ENCODE measurements around the gene KCNK1. TPM values are rescaled to one million over a fixed set of nuclear protein-coding genes. Genes with fewer than 3 reads are reported as not detected.

KCNK1 gene
- total and polyA plus RNA-seq, 2 of the 8 experiments (the other 6 are each of a cell fraction or from before 2014, with no cell fraction given), result 11.9 to 16.5 TPM

- Histone ChIP-seq H2AFZ (ENCODE audit: low read length) (no peak overlapping the region), H3K27me3 (replicated peaks in 1 of 4; ENCODE audit: control insufficient read depth in 3 of 4, extremely low read depth in 1 of 4, insufficient read depth in 3 of 4, low read length in 3 of 4) (peaks cover 0 to 12% (median 3%) of the 10 kb centered on the region in 4 experiments; a peak in 4 of 7 replicates), H3K18ac (ENCODE audit: extremely low read depth, low read length) (no peak overlapping the region; the same call in 1 of the 2 replicates), H3K23ac (ENCODE audit: insufficient read length) (no peak overlapping the region), H3K14ac (ENCODE audit: insufficient read length) (no peak overlapping the region), H3K4me2 (ENCODE audit: insufficient read depth in 1 of 2, low read depth in 2 of 2, low read length in 2 of 2) (peak overlapping the region; percentile 94 to 97), H2BK12ac (ENCODE audit: low read depth, low read length) (no peak overlapping the region), H3K23me2 (ENCODE audit: low read depth, low read length) (peaks cover 17% of the 10 kb centered on the region), H3K9me3 (ENCODE audit: insufficient read depth in 2 of 2, low read depth in 1 of 2, low read length in 1 of 2) (no peaks in the 10 kb centered on the region), H3K79me2 (ENCODE audit: control insufficient read depth in 1 of 2, insufficient read depth in 2 of 2, low read length in 2 of 2) (peaks cover 0 to 37% of the 10 kb centered on the region in 2 experiments; a peak in 2 of 4 replicates), H2BK15ac (ENCODE audit: low read length) (no peak overlapping the region), H4K91ac (replicated peaks; ENCODE audit: insufficient read length, low read length) (no peak overlapping the region), H3K9ac (replicated peaks in 1 of 4; ENCODE audit: extremely low read depth in 1 of 4, low read depth in 3 of 4, low read length in 3 of 4) (peak overlapping the region in 1 of 4 experiments; percentile 31; a peak in 2 of 7 replicates), H3K56ac (replicated peaks; ENCODE audit: insufficient read length, low read depth, low read length) (no peak overlapping the region), H2AK5ac (ENCODE audit: low read depth, low read length) (0 out of 2 replicates have a peak overlapping the region, but pooled peaks have one; percentile 11), H2BK120ac (replicated peaks; ENCODE audit: low read depth, low read length) (no peak overlapping the region), H3K79me1 (ENCODE audit: low read depth, low read length) (no peaks in the 10 kb centered on the region), H3K4me1 (replicated peaks in 1 of 4; ENCODE audit: control insufficient read depth in 3 of 4, insufficient read depth in 4 of 4, low read length in 3 of 4) (peaks cover 0 to 3% (median 0%) of the 10 kb centered on the region in 4 experiments; a peak in 2 of 7 replicates), H4K20me1 (replicated peaks in 1 of 2; ENCODE audit: control insufficient read depth in 1 of 2, insufficient read depth in 2 of 2, low read length in 2 of 2) (no peaks in the 10 kb centered on the region), H3K4me3 (ENCODE audit: extremely low read depth in 1 of 4, insufficient read depth in 2 of 4, low read depth in 3 of 4, low read length in 4 of 4) (peak overlapping the region; percentile 80 to 89 (median 84)), H2BK20ac (ENCODE audit: low read length) (no peak overlapping the region), H3K4ac (replicated peaks; ENCODE audit: insufficient read length, low read depth, low read length) (no peak overlapping the region), H4K8ac (ENCODE audit: extremely low read depth, insufficient read depth, low read length) (no peak overlapping the region), H3K27ac (ENCODE audit: low read depth, low read length) (no peak overlapping the region), H3K36me3 (ENCODE audit: control insufficient read depth in 2 of 4, insufficient read depth in 4 of 4, low read length in 3 of 4) (no peaks in the 10 kb centered on the region), H2BK5ac (ENCODE audit: low read depth, low read length) (no peak overlapping the region), H4K5ac (ENCODE audit: insufficient read length, low read depth, low read length) (no peak overlapping the region)
- WGBS, 2 experiments (ENCODE audit: extremely low coverage in 1 of 2, insufficient coverage in 1 of 2, insufficient read length in 1 of 2, insufficient replicate concordance in 2 of 2, low coverage in 1 of 2, low lambda C conversion rate in 2 of 2, missing lambda C conversion rate in 1 of 2), result 73% methylated on average over 3 of the region's 3 CpGs; no CpG with 5 or more reads in 1 of the 2 experiments
- DNase-seq (ENCODE audit: low read depth in 1 of 2, low spot score in 2 of 2) (no peak), FAIRE-seq (no peak)
- ChIA-PET POLR2A (ENCODE audit: partially characterized antibody) (no interaction called here), CTCF (ENCODE audit: partially characterized antibody) (no interaction called here)
- no peak for TF ChIP-seq ASH2L (IDR thresholded peaks at IDR 0.05; ENCODE audit: low read length)
- TF ChIP-seq SIN3A (conservative IDR thresholded peaks at IDR 0.05 in 1 of 2, IDR thresholded peaks at IDR 0.05 in 1 of 2; ENCODE audit: low read depth in 1 of 2, low read length in 2 of 2), result no peak
- TF ChIP-seq TEAD4 (IDR thresholded peaks at IDR 0.05; ENCODE audit: low read depth, low read length), result no peak
- TF ChIP-seq, protein P1, sequence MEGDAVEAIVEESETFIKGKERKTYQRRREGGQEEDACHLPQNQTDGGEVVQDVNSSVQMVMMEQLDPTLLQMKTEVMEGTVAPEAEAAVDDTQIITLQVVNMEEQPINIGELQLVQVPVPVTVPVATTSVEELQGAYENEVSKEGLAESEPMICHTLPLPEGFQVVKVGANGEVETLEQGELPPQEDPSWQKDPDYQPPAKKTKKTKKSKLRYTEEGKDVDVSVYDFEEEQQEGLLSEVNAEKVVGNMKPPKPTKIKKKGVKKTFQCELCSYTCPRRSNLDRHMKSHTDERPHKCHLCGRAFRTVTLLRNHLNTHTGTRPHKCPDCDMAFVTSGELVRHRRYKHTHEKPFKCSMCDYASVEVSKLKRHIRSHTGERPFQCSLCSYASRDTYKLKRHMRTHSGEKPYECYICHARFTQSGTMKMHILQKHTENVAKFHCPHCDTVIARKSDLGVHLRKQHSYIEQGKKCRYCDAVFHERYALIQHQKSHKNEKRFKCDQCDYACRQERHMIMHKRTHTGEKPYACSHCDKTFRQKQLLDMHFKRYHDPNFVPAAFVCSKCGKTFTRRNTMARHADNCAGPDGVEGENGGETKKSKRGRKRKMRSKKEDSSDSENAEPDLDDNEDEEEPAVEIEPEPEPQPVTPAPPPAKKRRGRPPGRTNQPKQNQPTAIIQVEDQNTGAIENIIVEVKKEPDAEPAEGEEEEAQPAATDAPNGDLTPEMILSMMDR (IDR thresholded peaks at IDR 0.05; ENCODE audit: control extremely low read depth in 1 of 3, insufficient read depth in 1 of 3, low read depth in 1 of 3, low read length in 3 of 3), result no peak
Observed at GRCh38 chr1:233615571-233615970, 1.7 kb downstream of the KCNK1 start.

Measured in H1 (cell line).